ENCODE results near the gene LTB4R.

DNA sequence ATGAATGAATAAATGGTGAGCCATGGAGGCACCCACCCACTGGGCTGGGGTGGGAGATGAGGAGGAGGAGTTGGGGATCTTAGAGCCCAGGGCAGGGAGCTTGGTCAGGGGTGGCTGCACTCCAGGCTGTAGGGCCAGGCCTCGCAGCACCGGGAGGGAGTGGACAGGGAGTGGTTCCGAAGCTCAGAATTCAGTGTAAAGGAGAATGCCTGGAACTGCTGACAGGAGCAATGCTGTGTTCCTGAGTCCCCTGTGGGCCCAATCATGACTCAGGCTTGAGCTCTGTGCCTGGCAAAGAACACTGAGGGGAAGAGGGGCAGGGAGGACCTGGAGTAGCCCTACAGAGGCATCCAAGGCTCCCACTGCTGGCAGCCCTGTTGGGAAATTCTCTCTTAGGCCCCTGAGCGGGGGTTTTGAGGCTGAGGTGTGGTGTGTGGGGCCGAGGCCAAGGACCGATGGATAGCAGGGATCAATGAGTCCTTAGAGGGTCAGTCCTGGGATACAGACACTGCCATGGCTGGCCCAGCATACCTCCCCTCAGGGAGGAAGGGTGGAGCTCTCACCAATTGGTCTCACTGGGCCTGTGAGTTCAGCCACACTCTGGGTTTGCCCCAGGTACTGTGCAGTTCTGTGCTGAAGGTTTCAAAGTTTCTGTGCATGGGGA lies 30.4 kb upstream of the LTB4R start:
- TF ChIP-seq POLR2A (IDR thresholded peaks at IDR 0.05) (no peak), CTCF (IDR thresholded peaks at IDR 0.05) (no peak), POLR2AphosphoS5 (IDR thresholded peaks at IDR 0.05) (no peak)

Measured in prostate gland (tissue), 2 donors.